Measurements from ENCODE around the gene PLXNA2. TPM values are rescaled to one million over a fixed set of nuclear protein-coding genes. Genes with fewer than 3 reads are reported as not detected.

The PLXNA2 gene
- total RNA-seq, 1 donor from 2014 or later, result 9.3 TPM

GRCh38 chr1:208225954-208226937 is 17.9 kb downstream of the PLXNA2 start:
- no peak for DNase-seq (ENCODE audit: low spot score)

GRCh38 chr1:208224192-208224713 is 19.9 kb downstream of the PLXNA2 start:
- no peak for ATAC-seq
- no peak for DNase-seq (ENCODE audit: low spot score)

More at GRCh38 chr1:208225954-208226937, 17.9 kb downstream of the PLXNA2 start:
- ATAC-seq, result no peak

- DNase-seq (ENCODE audit: low spot score) (no peak), ATAC-seq (no peak)
Measured at GRCh38 chr1:208223136-208223535, 21.0 kb downstream of the PLXNA2 start.

GRCh38 chr1:208222376-208223126 is 21.6 kb downstream of the PLXNA2 start:
- no peak for DNase-seq (ENCODE audit: low spot score)
- no peak for ATAC-seq

- DNase-seq (ENCODE audit: low spot score), result no peak
- ATAC-seq, result no peak
Measured at GRCh38 chr1:208221291-208221622, 22.9 kb downstream of the PLXNA2 start.

GRCh38 chr1:208219659-208220282 is 24.4 kb downstream of the PLXNA2 start:
- no peak for DNase-seq (ENCODE audit: low spot score)

GRCh38 chr1:208219098-208219658 is 25.0 kb downstream of the PLXNA2 start:
- DNase-seq (ENCODE audit: low spot score) (no peak), ATAC-seq (peak; percentile 18)

More at GRCh38 chr1:208219659-208220282, 24.4 kb downstream of the PLXNA2 start:
- peak; percentile 67 for ATAC-seq

GRCh38 chr1:208218237-208219097 is 25.7 kb downstream of the PLXNA2 start:
- DNase-seq (ENCODE audit: low spot score) (no peak), ATAC-seq (no peak)

GRCh38 chr1:208217781-208218180 is 26.4 kb downstream of the PLXNA2 start:
- no peak for DNase-seq (ENCODE audit: low spot score)
- ATAC-seq, result peak; percentile 16

- ATAC-seq, result no peak
- DNase-seq (ENCODE audit: low spot score), result no peak
Measured at GRCh38 chr1:208216806-208217205, 27.4 kb downstream of the PLXNA2 start.

- no peak for DNase-seq (ENCODE audit: low spot score)
- no peak for ATAC-seq
Measured at GRCh38 chr1:208216062-208216461, 28.1 kb downstream of the PLXNA2 start.

- ATAC-seq, result no peak
- no peak for DNase-seq (ENCODE audit: low spot score)
Measured at GRCh38 chr1:208215393-208215792, 28.8 kb downstream of the PLXNA2 start.

- DNase-seq (ENCODE audit: low spot score) (no peak), ATAC-seq (peak; percentile 66)
Measured at GRCh38 chr1:208213786-208214185, 30.4 kb downstream of the PLXNA2 start.

GRCh38 chr1:208212893-208213292 is 31.3 kb downstream of the PLXNA2 start:
- no peak for ATAC-seq
- no peak for DNase-seq (ENCODE audit: low spot score)

GRCh38 chr1:208211921-208212843 is 32.0 kb downstream of the PLXNA2 start:
- DNase-seq (ENCODE audit: low spot score) (no peak), ATAC-seq (no peak)

GRCh38 chr1:208209896-208210589 is 34.1 kb downstream of the PLXNA2 start:
- DNase-seq (ENCODE audit: low spot score) (no peak), ATAC-seq (no peak)

- DNase-seq (ENCODE audit: low spot score) (no peak), ATAC-seq (no peak)
Measured at GRCh38 chr1:208209286-208209685, 34.9 kb downstream of the PLXNA2 start.

- DNase-seq (ENCODE audit: low spot score) (no peak), ATAC-seq (no peak)
Measured at GRCh38 chr1:208208132-208208487, 36.1 kb downstream of the PLXNA2 start.

Measured in left lobe of liver (tissue), 2 donors.